T-helper 1 cell (primary cell): ENCODE measurements around the gene SEC23A.
"Not testable (repeated sequence)": the region's sequence is repeated elsewhere in the genome, so short reads cannot be mapped to it uniquely, and the experiment has no call there.

Experiments used
- DNase-seq, 5 donors: peaks; one replicate each; pipeline ENCODE4 v3.0.0-alpha.2; 2012 to 2020

Gene SEC23A

DNA sequence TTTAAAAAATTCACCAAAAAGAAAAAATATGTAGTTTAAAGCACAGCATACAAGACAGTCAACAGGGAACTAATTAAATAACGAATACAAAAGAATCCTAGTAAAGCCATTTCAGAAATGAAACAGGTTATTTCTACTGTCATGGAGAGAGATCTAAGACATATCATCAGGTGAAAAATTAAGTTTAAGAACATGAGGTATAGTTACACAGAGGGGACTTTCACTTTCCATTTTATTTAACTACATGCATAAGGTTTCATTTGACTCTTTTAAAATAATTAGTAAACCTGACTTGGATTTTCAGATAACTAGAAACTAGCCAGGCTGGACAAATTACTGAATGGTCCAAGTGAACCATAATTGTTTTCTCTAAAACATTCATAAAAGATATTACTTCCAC, 11.3 kb downstream of the SEC23A start:
- no peak for DNase-seq

GRCh38 chr14:39090548-39091111, 12.4 kb downstream of the SEC23A start:
- DNase-seq = no peak

- no peak for DNase-seq
Observed at GRCh38 chr14:39087493-39087892, 15.5 kb downstream of the SEC23A start.

GRCh38 chr14:39085933-39086332, 17.1 kb downstream of the SEC23A start:
- DNase-seq = no peak

DNA sequence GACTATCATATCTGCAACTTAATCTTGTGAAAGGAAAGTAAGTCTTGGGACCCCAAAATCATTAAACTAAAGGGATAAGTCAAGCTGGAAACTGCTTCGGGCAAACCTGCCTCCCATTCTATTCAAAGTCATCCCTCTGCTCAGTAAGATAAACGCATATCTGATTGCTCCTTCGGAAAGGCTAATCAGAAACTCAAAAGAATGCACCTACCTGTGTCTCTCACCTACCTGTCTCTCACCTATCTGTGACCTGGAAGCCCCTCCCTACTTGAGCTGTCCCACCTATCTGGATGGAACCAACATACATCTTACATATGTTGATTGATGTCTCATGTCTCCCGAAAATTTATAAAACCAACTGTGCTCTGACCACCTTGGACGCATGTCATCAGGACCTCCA, 19.9 kb downstream of the SEC23A start:
- DNase-seq = no peak

- no peak for DNase-seq
Observed at GRCh38 chr14:39080886-39081285, 22.1 kb downstream of the SEC23A start.

GRCh38 chr14:39071096-39071495, 31.9 kb downstream of the SEC23A start:
- DNase-seq = no peak

- DNase-seq = no peak
Observed at GRCh38 chr14:39069923-39070322, 33.1 kb downstream of the SEC23A start.

DNA sequence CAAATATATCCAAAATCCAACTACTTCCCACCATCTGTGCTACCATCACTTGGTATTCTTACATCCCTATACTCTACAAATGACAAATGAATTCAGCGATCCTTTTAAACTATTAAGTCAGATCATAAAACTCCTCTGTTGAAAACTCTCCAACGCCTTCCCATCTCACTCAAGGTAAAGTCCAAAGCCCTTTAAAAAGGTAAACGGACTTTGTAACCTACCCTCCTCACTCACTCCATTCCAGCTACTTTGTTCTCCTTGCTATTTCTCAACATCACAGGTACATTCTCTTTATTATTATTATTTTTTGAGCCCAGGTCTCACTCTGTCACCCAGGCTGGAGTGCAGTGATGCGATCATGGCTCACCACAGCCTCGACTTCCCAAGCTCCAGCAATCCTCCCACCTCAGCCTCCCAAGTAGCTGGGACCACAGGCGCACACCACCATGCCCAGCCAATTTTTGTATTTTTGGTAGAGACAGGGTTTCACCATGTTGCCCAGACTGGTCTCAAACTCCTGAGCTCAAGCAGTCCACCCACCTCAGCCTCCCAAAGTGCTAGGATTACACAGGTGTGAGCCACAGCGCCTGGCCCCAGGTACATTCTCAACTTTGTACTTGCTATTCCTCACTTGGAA, 33.7 kb downstream of the SEC23A start:
- DNase-seq = not testable (repeated sequence)

- no peak for DNase-seq
Observed at GRCh38 chr14:39060818-39061437, 42.1 kb downstream of the SEC23A start.

DNA sequence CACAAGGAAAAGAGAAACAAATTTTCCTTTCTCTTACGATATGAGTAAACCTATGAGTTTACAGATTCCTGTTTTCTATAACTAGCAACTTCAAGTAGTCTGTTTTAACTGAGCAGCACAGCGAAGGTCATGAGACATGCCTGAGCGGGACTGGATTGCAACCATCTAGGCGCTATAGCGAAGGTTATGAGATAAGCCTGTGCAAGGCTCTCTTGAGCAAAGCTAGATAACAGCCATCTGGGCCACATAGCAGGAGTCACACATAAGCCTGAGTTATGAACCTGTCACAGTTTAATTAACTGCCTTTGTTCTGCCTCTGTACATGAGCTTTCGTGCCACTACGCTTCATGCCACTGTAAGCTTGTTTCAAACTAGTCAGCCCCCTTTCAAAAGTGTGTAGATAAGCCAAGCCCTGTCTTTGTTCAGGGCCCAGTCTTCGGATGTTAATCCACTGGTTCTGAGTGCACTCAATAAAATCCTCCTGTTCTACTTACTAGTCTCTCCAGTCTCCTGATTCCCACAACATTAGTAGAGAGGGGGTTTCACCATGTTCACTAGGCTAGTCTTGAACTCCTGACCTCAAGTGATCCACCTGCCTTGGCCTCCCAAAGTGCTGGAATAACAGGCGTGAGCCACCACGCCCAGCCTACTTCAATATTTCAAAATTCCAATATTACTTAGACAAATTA, 47.1 kb downstream of the SEC23A start:
- DNase-seq = no peak

DNA sequence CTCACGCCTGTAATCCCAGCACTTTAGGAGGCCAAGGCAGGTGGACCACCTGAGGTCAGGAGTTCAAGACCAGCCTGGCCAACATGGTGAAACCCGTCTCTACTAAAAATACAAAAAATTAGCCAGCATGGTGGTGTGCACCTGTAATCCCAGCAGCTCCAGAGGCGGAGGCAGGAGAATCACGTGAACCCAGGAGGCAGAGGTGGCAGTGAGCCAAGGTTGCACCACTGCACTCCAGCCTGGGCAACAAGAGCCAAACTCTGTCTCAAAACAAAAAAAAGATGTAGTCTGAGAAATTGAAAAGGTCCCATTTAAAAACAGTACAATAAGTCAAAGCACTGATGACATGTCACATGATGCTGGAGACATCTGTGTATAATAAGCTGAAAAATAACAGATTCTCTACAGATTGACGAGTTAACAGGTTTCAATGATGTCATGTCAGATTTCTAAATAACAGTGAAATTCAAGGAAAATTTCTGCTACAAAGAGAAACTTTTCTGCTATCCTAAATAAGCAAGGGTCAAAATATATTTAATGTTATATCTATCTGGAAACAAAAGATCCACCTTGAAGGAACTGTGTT, 50.1 kb downstream of the SEC23A start:
- DNase-seq = not testable (repeated sequence)

GRCh38 chr14:39050389-39050788, 52.6 kb downstream of the SEC23A start:
- no peak for DNase-seq

- not testable (repeated sequence) for DNase-seq
Observed at GRCh38 chr14:39045889-39046288, 57.1 kb downstream of the SEC23A start.

DNA sequence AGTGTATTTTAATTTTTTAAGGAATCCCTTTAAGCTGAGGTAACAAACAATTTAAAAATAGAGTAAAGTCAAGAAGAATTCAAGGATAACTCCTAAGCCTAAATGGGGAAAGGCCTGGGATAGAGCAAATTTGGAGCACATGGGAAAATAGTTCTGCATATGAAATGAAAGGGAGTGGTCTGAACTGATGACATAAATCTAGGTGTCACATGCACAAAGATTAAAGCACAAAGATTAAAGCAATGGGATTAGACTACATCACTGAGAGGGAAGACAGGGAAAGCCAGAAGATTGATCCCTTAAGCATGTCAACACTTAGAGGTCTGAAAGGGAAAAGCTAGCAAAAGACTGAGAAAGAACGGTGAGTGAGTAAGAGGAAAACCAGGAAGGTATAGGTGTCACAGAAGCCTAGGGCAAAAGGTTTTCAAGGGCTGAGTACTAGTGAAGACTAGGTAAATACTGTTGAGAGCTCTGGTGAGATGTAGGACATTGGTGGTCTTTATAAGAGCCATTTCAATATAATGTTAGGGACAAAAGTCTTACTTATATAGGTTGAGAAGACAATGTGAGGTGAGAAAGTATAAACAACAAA, 59.6 kb downstream of the SEC23A start:
- no peak for DNase-seq

DNA sequence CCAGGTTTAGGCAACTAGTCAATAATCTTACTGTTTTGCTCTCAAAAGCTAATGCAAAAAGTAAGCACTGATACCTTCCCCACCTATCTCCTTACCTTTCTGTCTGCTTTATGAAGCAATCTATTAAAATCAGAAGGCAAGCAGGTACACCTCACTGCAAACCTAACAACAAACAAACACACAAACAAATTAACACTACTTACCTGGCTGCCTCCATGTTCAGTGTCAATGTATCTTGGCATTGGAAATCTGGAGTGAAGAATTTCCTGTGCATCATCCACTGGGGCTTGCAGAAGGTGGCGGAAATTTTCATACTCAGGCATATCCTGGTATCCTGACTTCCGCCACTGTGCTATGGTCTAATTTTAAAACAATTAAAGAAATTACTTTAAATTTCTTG, 62.5 kb downstream of the SEC23A start:
- no peak for DNase-seq

- no peak for DNase-seq
Observed at GRCh38 chr14:39038542-39038941, 64.5 kb downstream of the SEC23A start.

- DNase-seq = no peak
Observed at GRCh38 chr14:39036760-39037159, 66.3 kb downstream of the SEC23A start.

GRCh38 chr14:39035336-39035735, 67.7 kb downstream of the SEC23A start:
- DNase-seq = no peak

- DNase-seq = no peak
Observed at GRCh38 chr14:39034481-39035296, 68.3 kb downstream of the SEC23A start.

GRCh38 chr14:39033371-39033770, 69.7 kb downstream of the SEC23A start:
- DNase-seq = no peak

DNA sequence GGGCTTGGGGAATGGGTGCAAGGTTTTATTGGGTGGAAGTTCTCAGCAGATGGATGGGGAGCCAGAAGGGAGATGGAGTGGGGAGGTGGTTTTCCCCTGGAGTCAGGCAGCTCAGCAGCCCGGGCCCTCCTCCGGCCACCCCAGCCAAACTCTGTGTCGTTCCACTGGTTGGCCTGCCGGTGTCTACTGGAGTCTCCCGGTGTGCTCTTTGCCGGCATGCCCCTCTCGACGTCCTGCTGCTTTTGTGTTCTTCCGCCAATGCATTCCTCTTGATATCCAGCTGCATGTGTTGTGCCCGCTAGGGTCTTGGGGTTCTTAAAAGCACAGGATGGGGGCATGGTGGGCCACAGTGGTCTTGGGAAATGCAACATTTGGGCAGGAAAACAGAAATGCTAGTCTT, 72.8 kb downstream of the SEC23A start:
- no peak for DNase-seq
